ENCODE results near the gene PCDHB8.
"Not testable (repeated sequence)": the region's sequence is repeated elsewhere in the genome, so short reads cannot be mapped to it uniquely, and the experiment has no call there.

GRCh38 chr5:141210849-141211248, 33.3 kb downstream of the PCDHB8 start:
- TF ChIP-seq SIX5 (IDR thresholded peaks at IDR 0.05; ENCODE audit: low read depth, low read length, severe bottlenecking); TAF1 (IDR thresholded peaks at IDR 0.05; ENCODE audit: borderline replicate concordance, low read depth, low read length); EZH2 (IDR thresholded peaks at IDR 0.05; ENCODE audit: borderline replicate concordance, control insufficient read depth, low read depth, low read length); CTCF (IDR thresholded peaks at IDR 0.05 in 2 of 3, conservative IDR thresholded peaks at IDR 0.05 in 1 of 3; ENCODE audit: control insufficient read depth in 2 of 3, extremely low read depth in 1 of 3, insufficient read depth in 1 of 3, low read depth in 3 of 3, low read length in 3 of 3); ZBTB40 (IDR thresholded peaks at IDR 0.05; ENCODE audit: borderline replicate concordance); USF1 (IDR thresholded peaks at IDR 0.05; ENCODE audit: borderline replicate concordance, extremely low read length, insufficient read depth, low read depth, low read length); BHLHE40 (IDR thresholded peaks at IDR 0.05; ENCODE audit: borderline replicate concordance in 1 of 2, low read depth in 2 of 2, low read length in 1 of 2); EP300 (IDR thresholded peaks at IDR 0.05; ENCODE audit: borderline replicate concordance in 1 of 2, control insufficient read depth in 1 of 2, low read depth in 2 of 2, low read length in 2 of 2); FOXM1 (IDR thresholded peaks at IDR 0.05; ENCODE audit: low read depth, low read length); POLR2AphosphoS5 (IDR thresholded peaks at IDR 0.05; ENCODE audit: low read length); TCF3 (IDR thresholded peaks at IDR 0.05; ENCODE audit: borderline replicate concordance, insufficient read depth, low read depth, low read length); ZNF24 (IDR thresholded peaks at IDR 0.05): not testable (repeated sequence)

Data from GM12878 (cell line).